Tibial artery (tissue), 4 donors: ENCODE results near the gene SEC24D.
A peak's percentile ranks its signal among the peaks of the same experiment; 100 is the strongest.

Experiments used
- DNase-seq, 2 donors: peaks; one replicate each; pipeline ENCODE4 v3.0.0-alpha.2; 2019
- H3K27ac ChIP-seq, 2 donors: fragments of 200-600 bp; sonication (generic) in 1 of 2; 1 replicate in 1 of 2; 2 replicates in 1 of 2; pipeline ENCODE4 v1.5.1; 2018 to 2019; ENCODE audit warnings: mild to moderate bottlenecking in 1 of 2
- H3K27me3 ChIP-seq, 2 donors: fragments of 200-600 bp; sonication (generic) in 1 of 2; one replicate each; pipeline versions ENCODE4 v1.5.1 to v1.6.0; 2016 to 2019
- H3K36me3 ChIP-seq, 3 donors: fragments of 200-600 bp; sonication (generic) in 2 of 3; one replicate each; pipeline ENCODE4 v1.5.1; 2016 to 2019; ENCODE audit warnings: mild to moderate bottlenecking in 2 of 3
- H3K4me1 ChIP-seq, 4 donors: fragments of 200-600 bp; sonication (generic) in 2 of 4; 1 replicate in 3 of 4; 2 replicates in 1 of 4; pipeline ENCODE4 v1.5.1; 2016 to 2019
- H3K4me3 ChIP-seq, 2 donors: fragments of 200-600 bp; sonication (generic) in 1 of 2; 1 replicate in 1 of 2; 2 replicates in 1 of 2; pipeline ENCODE4 v1.5.1; 2018 to 2019; ENCODE audit warnings: mild to moderate bottlenecking in 2 of 2
- H3K9me3 ChIP-seq, 3 donors: fragments of 200-600 bp; sonication (generic) in 1 of 3; one replicate each; pipeline ENCODE4 v1.5.1; 2016 to 2019
- CTCF ChIP-seq, 2 experiments: fragments of 200-600 bp in 1 of 2; fragments of 450-650 bp in 1 of 2; IDR thresholded peaks; one replicate each; pipeline ENCODE4 v1.5.1; 2017 to 2019; ENCODE audit warnings: antibody characterized with exemption in 2 of 2, mild to moderate bottlenecking in 1 of 2, moderate library complexity in 1 of 2
- intact Hi-C: fragments of 100-400 bp; cut with DNase I; formaldehyde crosslinking; loops from one replicate; pipeline ENCODE4 v1.15.0; 2023; ENCODE audit warnings: low total_unique reads

SEC24D gene

GRCh38 chr4:118810991-118811764 is 24.7 kb downstream of the SEC24D start:
- Histone ChIP-seq H3K27ac (peak overlapping the region; percentile 52 to 65), H3K4me1 (peaks cover 0 to 13% (median 7%) of the 10 kb centered on the region in 4 donors), H3K9me3 (no peaks in the 10 kb centered on the region), H3K36me3 (peaks cover 47 to 84% (median 77%) of the 10 kb centered on the region in 3 donors), H3K4me3 (no peak overlapping the region), H3K27me3 (no peaks in the 10 kb centered on the region)
- no peak for TF ChIP-seq CTCF (IDR thresholded peaks at IDR 0.05)
- DNase-seq: no peak
- intact Hi-C loops: no loop called here

DNA sequence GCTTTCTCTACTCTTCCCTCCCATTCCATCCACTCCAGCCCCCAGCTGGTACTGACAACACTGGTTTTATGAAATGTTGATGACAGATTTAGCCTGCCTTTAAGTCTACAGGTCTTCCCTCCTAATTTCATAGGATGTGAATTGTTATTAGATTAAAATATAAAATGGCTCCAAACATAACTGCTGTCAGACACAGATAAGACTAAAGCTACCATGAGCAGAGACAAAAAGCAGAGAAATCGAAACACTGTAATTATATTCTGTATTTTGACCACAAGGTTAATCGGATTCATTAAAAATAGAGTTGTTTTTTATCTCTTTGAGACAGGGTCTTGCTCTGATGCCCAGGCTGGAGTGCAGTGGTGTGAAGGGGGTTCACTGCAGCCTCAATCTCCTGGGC is 28.3 kb downstream of the SEC24D start:
- TF ChIP-seq CTCF (IDR thresholded peaks at IDR 0.05): no peak
- peaks cover 32 to 78% (median 58%) of the 10 kb centered on the region in 3 donors for H3K36me3 ChIP-seq
- DNase-seq: no peak
- no peaks in the 10 kb centered on the region for H3K27me3 ChIP-seq
- no peak overlapping the region for H3K4me3 ChIP-seq
- peaks cover 0 to 13% (median 7%) of the 10 kb centered on the region in 4 donors for H3K4me1 ChIP-seq
- intact Hi-C loops: no loop called here
- no peak overlapping the region for H3K27ac ChIP-seq
- no peaks in the 10 kb centered on the region for H3K9me3 ChIP-seq

DNA sequence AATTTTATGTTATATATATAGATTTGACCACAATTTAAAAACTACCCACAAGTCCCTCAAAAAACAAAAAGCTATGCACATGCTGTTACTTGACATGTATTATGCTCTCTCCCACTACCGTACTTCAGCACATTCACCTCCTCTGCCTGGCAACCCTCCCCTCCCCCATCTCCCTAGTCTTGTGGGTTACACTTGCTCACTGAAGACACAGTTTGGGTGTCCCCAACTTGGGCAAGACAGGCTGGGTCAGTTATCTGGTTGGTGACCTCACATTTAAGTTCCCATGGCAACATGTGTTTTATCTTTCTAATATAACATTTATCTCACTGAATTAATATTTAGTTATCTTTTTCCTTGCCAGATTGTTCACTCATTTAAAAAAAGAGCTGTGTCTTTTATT is 32.7 kb downstream of the SEC24D start:
- Histone ChIP-seq H3K4me3 (no peak overlapping the region), H3K27me3 (no peaks in the 10 kb centered on the region), H3K36me3 (peaks cover 34 to 81% (median 55%) of the 10 kb centered on the region in 3 donors), H3K27ac (peak overlapping the region in 1 of 2 donors; percentile 17), H3K9me3 (no peaks in the 10 kb centered on the region), H3K4me1 (peaks cover 0 to 7% (median 0%) of the 10 kb centered on the region in 4 donors)
- intact Hi-C loops: no loop called here
- no peak for DNase-seq
- TF ChIP-seq CTCF (IDR thresholded peaks at IDR 0.05): no peak

GRCh38 chr4:118801895-118802575 is 33.9 kb downstream of the SEC24D start:
- H3K27ac ChIP-seq: no peak overlapping the region
- H3K36me3 ChIP-seq: peaks cover 35 to 81% (median 56%) of the 10 kb centered on the region in 3 donors
- intact Hi-C loops: no loop called here
- H3K27me3 ChIP-seq: no peaks in the 10 kb centered on the region
- H3K4me3 ChIP-seq: no peak overlapping the region
- TF ChIP-seq CTCF (IDR thresholded peaks at IDR 0.05): no peak
- no peak for DNase-seq
- H3K9me3 ChIP-seq: no peaks in the 10 kb centered on the region
- H3K4me1 ChIP-seq: peaks cover 0 to 7% (median 0%) of the 10 kb centered on the region in 4 donors

- Histone ChIP-seq H3K9me3 (no peaks in the 10 kb centered on the region), H3K4me1 (peaks cover 0 to 7% (median 0%) of the 10 kb centered on the region in 4 donors), H3K36me3 (peaks cover 29 to 81% (median 63%) of the 10 kb centered on the region in 3 donors), H3K27ac (peak overlapping the region in 1 of 2 donors; percentile 2), H3K4me3 (no peak overlapping the region), H3K27me3 (no peaks in the 10 kb centered on the region)
- DNase-seq: no peak
- intact Hi-C loops: no loop called here
- no peak for TF ChIP-seq CTCF (IDR thresholded peaks at IDR 0.05)
These were observed 36.5 kb downstream of the SEC24D start for GRCh38 chr4:118799231-118799942.
